Smooth muscle cell (in vitro differentiated cells): Measurements from ENCODE around the gene SOCS1. TPM values are rescaled to one million over a fixed set of nuclear protein-coding genes. Genes with fewer than 3 reads are reported as not detected.

Experiments used
- DNase-seq: peaks from one replicate; lab custom pipeline; 2025; ENCODE audit not compliant: unreplicated experiment; lab: John Stamatoyannopoulos, UW
- H2AFZ ChIP-seq: fragments of 200-600 bp; sonication (generic); 2 replicates; pipeline ENCODE4 v1.6.0; 2016; ENCODE audit warnings: antibody characterized with exemption, low read depth, mild to moderate bottlenecking
- H3F3A ChIP-seq: fragments of 200-600 bp; sonication (generic); 2 replicates; pipeline ENCODE4 v1.6.0; 2017; ENCODE audit warnings: antibody characterized with exemption, low read depth
- H3K27ac ChIP-seq: fragments of 200-600 bp; sonication (generic); 2 replicates; pipeline ENCODE4 v1.5.1; 2016; ENCODE audit warnings: low read depth, mild to moderate bottlenecking
- H3K27me3 ChIP-seq: fragments of 200-600 bp; sonication (generic); 2 replicates; pipeline ENCODE4 v1.6.1; 2016; ENCODE audit warnings: low read depth, mild to moderate bottlenecking
- H3K36me3 ChIP-seq: fragments of 200-600 bp; sonication (generic); 2 replicates; pipeline ENCODE4 v1.5.1; 2016; ENCODE audit warnings: low read depth
- H3K4me1 ChIP-seq: fragments of 200-600 bp; sonication (generic); 2 replicates; pipeline ENCODE4 v1.5.1; 2016; ENCODE audit warnings: low read depth
- H3K4me2 ChIP-seq: fragments of 200-600 bp; sonication (generic); 2 replicates; pipeline ENCODE4 v1.6.0; 2016; ENCODE audit warnings: mild to moderate bottlenecking
- H3K4me3 ChIP-seq: fragments of 200-600 bp; sonication (generic); 2 replicates; pipeline ENCODE4 v1.5.1; 2016; ENCODE audit warnings: mild to moderate bottlenecking
- H3K79me2 ChIP-seq: fragments of 200-600 bp; sonication (generic); 2 replicates; pipeline ENCODE4 v1.6.0; 2016; ENCODE audit warnings: low read depth, mild to moderate bottlenecking
- H3K9ac ChIP-seq: fragments of 200-600 bp; sonication (generic); 2 replicates; pipeline ENCODE4 v1.6.0; 2016; ENCODE audit warnings: low read depth
- H3K9me3 ChIP-seq: fragments of 200-600 bp; sonication (generic); replicated peaks from 2 replicates; pipeline ENCODE4 v1.5.1; 2016; ENCODE audit warnings: low read depth
- H4K20me1 ChIP-seq: fragments of 200-600 bp; sonication (generic); 2 replicates; pipeline ENCODE4 v1.6.0; 2016; ENCODE audit warnings: low read depth
- CTCF ChIP-seq: fragments of 200-600 bp; sonication (generic); IDR thresholded peaks from 2 replicates; pipeline ENCODE4 v1.5.1; 2017; ENCODE audit warnings: borderline replicate concordance, mild to moderate bottlenecking, antibody characterized with exemption; ENCODE audit not compliant: insufficient read depth, poor library complexity, severe bottlenecking
- WGBS: methylation state at CpG from one replicate; pipeline ENCODE4 v1.1.7; 2016; ENCODE audit warnings: low lambda C conversion rate; 5-methylcytosine and 5-hydroxymethylcytosine counted together
- polyA plus RNA-seq: library from polyadenylated mRNA; unstranded; fragments of >200 nt; fragmentation: Nextera tagmentation; extraction: Ambion mirVana; gene quantifications from 2 replicates; pipeline ENCODE4 v1.2.1, GENCODE V29; 2016
- small RNA-seq: library from RNA; depleted of rRNA; stranded (forward); fragments of <200 nt; gene quantifications from one replicate; pipeline ENCODE3, GENCODE V24; 2014
- total RNA-seq: library from RNA; depleted of rRNA; stranded (reverse); fragments of >200 nt; gene quantifications from 2 replicates; pipeline ENCODE4 v1.2.3, GENCODE V29; 2014

Gene SOCS1
- total and polyA plus RNA-seq, 2 experiments from 2014 or later: 6.1 to 18.7 TPM

DNA sequence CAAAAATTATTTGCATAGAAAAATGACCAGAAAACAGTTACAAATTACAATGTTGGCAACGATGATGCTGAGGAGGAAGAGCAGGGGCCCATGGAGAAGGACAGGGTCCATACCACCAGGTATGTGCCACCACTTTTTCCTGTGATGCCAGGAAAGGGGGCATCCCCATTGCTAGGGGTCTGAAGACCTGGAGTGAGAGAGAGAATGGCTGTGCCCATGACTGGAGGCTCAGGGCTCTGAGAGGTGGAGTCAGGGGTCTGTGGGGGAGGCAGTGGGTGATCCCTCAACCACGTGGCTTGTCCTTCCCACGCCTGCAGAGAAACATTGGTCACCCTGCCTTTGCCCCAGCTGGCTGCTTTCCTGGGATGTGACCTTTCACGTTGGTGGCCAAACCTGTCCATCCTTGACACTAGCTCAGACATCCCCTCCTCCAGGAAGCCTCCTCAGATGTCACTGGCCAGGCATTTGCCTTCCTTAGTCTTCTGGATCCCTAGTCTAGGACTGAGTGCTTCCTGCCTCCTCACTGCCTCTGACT, 51.4 kb downstream of the SOCS1 start:
- no peak overlapping the region for H3K9ac ChIP-seq
- WGBS: 81% methylated on average over 4 of the region's 4 CpGs
- no peaks in the 10 kb centered on the region for H3K9me3 ChIP-seq
- no peaks in the 10 kb centered on the region for H3K27me3 ChIP-seq
- no peaks in the 10 kb centered on the region for H3F3A ChIP-seq
- no peak overlapping the region for H3K27ac ChIP-seq
- H3K79me2 ChIP-seq: no peaks in the 10 kb centered on the region
- H3K36me3 ChIP-seq: no peaks in the 10 kb centered on the region
- H3K4me1 ChIP-seq: peaks cover 18% of the 10 kb centered on the region
- TF ChIP-seq CTCF: no peak
- no peaks in the 10 kb centered on the region for H4K20me1 ChIP-seq
- H3K4me2 ChIP-seq: no peak overlapping the region
- no peak overlapping the region for H2AFZ ChIP-seq
- DNase-seq: no peak
- no peak overlapping the region for H3K4me3 ChIP-seq

Small RNA genes within 50 kb of the gene (small RNA-seq; reads per million reads assigned to genes)
- not detected for gene RF00554

Other genes starting within 250 kb of the SOCS1 start
- not detected in 2 replicates for gene TNP2, start 13.1 kb upstream of the SOCS1 start, total RNA-seq
- gene TNP2, start 13.1 kb upstream of the SOCS1 start, polyA plus RNA-seq: not detected in 2 replicates
- not detected in 2 replicates for gene PRM3, start 17.4 kb upstream of the SOCS1 start, total RNA-seq
- gene PRM3, start 17.4 kb upstream of the SOCS1 start, polyA plus RNA-seq: not detected in 2 replicates
- gene PRM2, start 20.3 kb upstream of the SOCS1 start, total RNA-seq: not detected in 2 replicates
- gene PRM2, start 20.3 kb upstream of the SOCS1 start, polyA plus RNA-seq: not detected in 2 replicates
- gene PRM1, start 25.1 kb upstream of the SOCS1 start, total RNA-seq: not detected in 2 replicates
- gene PRM1, start 25.1 kb upstream of the SOCS1 start, polyA plus RNA-seq: not detected in 2 replicates
- gene RMI2, start 89.3 kb upstream of the SOCS1 start, total RNA-seq: 6.1 and 9.7 TPM in 2 replicates
- 9.8 and 11.3 TPM in 2 replicates for gene RMI2, start 89.3 kb upstream of the SOCS1 start, polyA plus RNA-seq